DMS 273 (cell line): ENCODE measurements around the gene INPP5E.

Experiments
- DNase-seq: peaks from one replicate; lab custom pipeline; 2025; ENCODE audit not compliant: unreplicated experiment; lab: John Stamatoyannopoulos, UW

The INPP5E gene

GRCh38 chr9:136474021-136474640 is 34.5 kb upstream of the INPP5E start:
- no peak for DNase-seq

GRCh38 chr9:136473354-136473721 is 33.7 kb upstream of the INPP5E start:
- DNase-seq: no peak

- DNase-seq: no peak
These were observed 33.2 kb upstream of the INPP5E start for GRCh38 chr9:136472640-136473353.

- no peak for DNase-seq
These were observed 32.3 kb upstream of the INPP5E start for GRCh38 chr9:136471802-136472487.

- no peak for DNase-seq
These were observed 31.3 kb upstream of the INPP5E start for GRCh38 chr9:136470792-136471469.

- DNase-seq: no peak
These were observed 30.7 kb upstream of the INPP5E start for GRCh38 chr9:136470356-136470755.

GRCh38 chr9:136467766-136468165 is 28.1 kb upstream of the INPP5E start:
- DNase-seq: no peak

GRCh38 chr9:136466155-136466541 is 26.5 kb upstream of the INPP5E start:
- DNase-seq: no peak

- DNase-seq: no peak
These were observed 26.0 kb upstream of the INPP5E start for GRCh38 chr9:136465500-136466154.

GRCh38 chr9:136464241-136464640 is 24.6 kb upstream of the INPP5E start:
- DNase-seq: no peak

- DNase-seq: no peak
These were observed 23.9 kb upstream of the INPP5E start for GRCh38 chr9:136463578-136463977.

GRCh38 chr9:136462664-136463063 is 23.0 kb upstream of the INPP5E start:
- DNase-seq: no peak

GRCh38 chr9:136460772-136461325 is 21.2 kb upstream of the INPP5E start:
- DNase-seq: no peak

- DNase-seq: no peak
These were observed 19.8 kb upstream of the INPP5E start for GRCh38 chr9:136459425-136459824.

- DNase-seq: no peak
These were observed 17.7 kb upstream of the INPP5E start for GRCh38 chr9:136457326-136457725.

GRCh38 chr9:136456258-136456657 is 16.6 kb upstream of the INPP5E start:
- no peak for DNase-seq

GRCh38 chr9:136455043-136456002 is 15.7 kb upstream of the INPP5E start:
- DNase-seq: no peak

- no peak for DNase-seq
These were observed 14.6 kb upstream of the INPP5E start for GRCh38 chr9:136454026-136454796.

- DNase-seq: no peak
These were observed 13.7 kb upstream of the INPP5E start for GRCh38 chr9:136453326-136453725.
